ENCODE results near the gene RDH8. TPM values are rescaled to one million over a fixed set of nuclear protein-coding genes. Genes with fewer than 3 reads are reported as not detected.

Gene RDH8
- total RNA-seq, 4 donors from 2014 or later = not detected

GRCh38 chr19:9981406-9982260, 31.6 kb upstream of the RDH8 start:
- H3K4me3 ChIP-seq = no peak overlapping the region
- H3K36me3 ChIP-seq = peaks cover 4 to 69% (median 52%) of the 10 kb centered on the region in 4 donors
- H3K27ac ChIP-seq (replicated peaks in 1 of 4) = no peak overlapping the region
- TF ChIP-seq, protein P1, sequence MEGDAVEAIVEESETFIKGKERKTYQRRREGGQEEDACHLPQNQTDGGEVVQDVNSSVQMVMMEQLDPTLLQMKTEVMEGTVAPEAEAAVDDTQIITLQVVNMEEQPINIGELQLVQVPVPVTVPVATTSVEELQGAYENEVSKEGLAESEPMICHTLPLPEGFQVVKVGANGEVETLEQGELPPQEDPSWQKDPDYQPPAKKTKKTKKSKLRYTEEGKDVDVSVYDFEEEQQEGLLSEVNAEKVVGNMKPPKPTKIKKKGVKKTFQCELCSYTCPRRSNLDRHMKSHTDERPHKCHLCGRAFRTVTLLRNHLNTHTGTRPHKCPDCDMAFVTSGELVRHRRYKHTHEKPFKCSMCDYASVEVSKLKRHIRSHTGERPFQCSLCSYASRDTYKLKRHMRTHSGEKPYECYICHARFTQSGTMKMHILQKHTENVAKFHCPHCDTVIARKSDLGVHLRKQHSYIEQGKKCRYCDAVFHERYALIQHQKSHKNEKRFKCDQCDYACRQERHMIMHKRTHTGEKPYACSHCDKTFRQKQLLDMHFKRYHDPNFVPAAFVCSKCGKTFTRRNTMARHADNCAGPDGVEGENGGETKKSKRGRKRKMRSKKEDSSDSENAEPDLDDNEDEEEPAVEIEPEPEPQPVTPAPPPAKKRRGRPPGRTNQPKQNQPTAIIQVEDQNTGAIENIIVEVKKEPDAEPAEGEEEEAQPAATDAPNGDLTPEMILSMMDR (IDR thresholded peaks at IDR 0.05) = no peak
- no peak for TF ChIP-seq POLR2A (IDR thresholded peaks at IDR 0.05; ENCODE audit: low read depth)
- no peak for TF ChIP-seq EP300 (IDR thresholded peaks at IDR 0.05)
- TF ChIP-seq POLR2AphosphoS5 (IDR thresholded peaks at IDR 0.05) = no peak
- no peak for DNase-seq (ENCODE audit: extremely low spot score)
- 90% methylated on average over 8 of the region's 8 CpGs for WGBS
- H3K27me3 ChIP-seq = no peaks in the 10 kb centered on the region
- intact Hi-C loops (cut with DNase I) = no loop called here
- H3K4me1 ChIP-seq = peaks cover 5 to 6% (median 6%) of the 10 kb centered on the region in 4 donors
- H3K9me3 ChIP-seq = no peaks in the 10 kb centered on the region

DNA sequence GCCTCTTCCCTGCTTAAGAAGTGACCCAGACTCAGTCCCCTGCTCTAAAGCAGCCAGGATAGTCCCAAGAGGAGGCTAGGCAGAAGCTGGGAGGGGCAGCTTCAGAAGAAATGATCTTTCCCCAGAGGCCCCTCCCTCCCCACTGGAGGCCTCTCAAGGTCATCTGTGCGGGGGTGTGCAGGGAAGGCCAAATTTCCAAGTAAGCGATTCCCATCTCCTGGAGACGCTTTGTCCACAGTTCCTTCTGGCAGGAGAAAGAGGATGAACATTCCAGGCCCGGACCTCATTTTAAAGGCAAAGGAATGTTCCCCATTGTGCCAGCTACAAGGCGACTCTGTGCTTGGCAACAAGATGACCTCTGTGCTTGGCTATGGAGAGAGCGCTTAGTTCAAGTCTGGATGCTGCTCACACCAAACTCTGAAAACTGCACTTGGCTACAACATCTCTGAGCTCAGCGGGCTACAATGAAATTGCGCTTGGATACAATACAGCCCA, 26.4 kb upstream of the RDH8 start:
- intact Hi-C loops (cut with DNase I) = no loop called here
- Histone ChIP-seq H3K27ac (replicated peaks in 1 of 4) (peak overlapping the region; percentile 38 to 63 (median 60)), H3K36me3 (peaks cover 5 to 52% (median 20%) of the 10 kb centered on the region in 4 donors)

GRCh38 chr19:9989504-9989903, 23.8 kb upstream of the RDH8 start:
- intact Hi-C loops (cut with DNase I) = no loop called here
- WGBS = 88% methylated on average over 3 of the region's 3 CpGs
- no peak for DNase-seq (ENCODE audit: extremely low spot score)
- Histone ChIP-seq H3K4me3 (no peak overlapping the region), H3K27me3 (peaks cover 0 to 17% (median 0%) of the 10 kb centered on the region in 4 donors), H3K27ac (replicated peaks in 1 of 4) (no peak overlapping the region), H3K9me3 (no peaks in the 10 kb centered on the region), H3K36me3 (peaks cover 5 to 63% (median 31%) of the 10 kb centered on the region in 4 donors), H3K4me1 (peaks cover 11 to 24% (median 18%) of the 10 kb centered on the region in 4 donors)
- TF ChIP-seq, protein P1 (IDR thresholded peaks at IDR 0.05) = no peak
- TF ChIP-seq POLR2AphosphoS5 (IDR thresholded peaks at IDR 0.05) (no peak), EP300 (IDR thresholded peaks at IDR 0.05) (no peak)

More for the DNA sequence above, 26.4 kb upstream of the RDH8 start:
- peaks cover 0 to 5% (median 0%) of the 10 kb centered on the region in 4 donors for H3K27me3 ChIP-seq
- no peak overlapping the region for H3K4me3 ChIP-seq
- DNase-seq (ENCODE audit: extremely low spot score) = no peak
- WGBS = 16% methylated on average over 5 of the region's 8 CpGs
- H3K4me1 ChIP-seq = peaks cover 11 to 24% (median 18%) of the 10 kb centered on the region in 4 donors
- peak; percentile 37 to 49 for TF ChIP-seq POLR2AphosphoS5 (IDR thresholded peaks at IDR 0.05)
- no peak for TF ChIP-seq EP300 (IDR thresholded peaks at IDR 0.05)
- TF ChIP-seq, protein P1 (IDR thresholded peaks at IDR 0.05) = no peak
- TF ChIP-seq POLR2A (IDR thresholded peaks at IDR 0.05; ENCODE audit: low read depth) = no peak
- H3K9me3 ChIP-seq = no peaks in the 10 kb centered on the region

- peaks cover 8 to 66% (median 41%) of the 10 kb centered on the region in 4 donors for H3K36me3 ChIP-seq
- no peak overlapping the region for H3K27ac ChIP-seq (replicated peaks in 1 of 4)
- H3K4me1 ChIP-seq = peaks cover 5 to 18% (median 13%) of the 10 kb centered on the region in 4 donors
- DNase-seq (ENCODE audit: extremely low spot score) = no peak
- WGBS = 73% methylated on average over 11 of the region's 11 CpGs
- intact Hi-C loops (cut with DNase I) = no loop called here
- peaks cover 0 to 30% (median 0%) of the 10 kb centered on the region in 4 donors for H3K27me3 ChIP-seq
- H3K4me3 ChIP-seq = no peak overlapping the region
- H3K9me3 ChIP-seq = no peaks in the 10 kb centered on the region
- no peak for TF ChIP-seq EP300 (IDR thresholded peaks at IDR 0.05)
- no peak for TF ChIP-seq POLR2AphosphoS5 (IDR thresholded peaks at IDR 0.05)
- TF ChIP-seq, protein P1 (IDR thresholded peaks at IDR 0.05) = no peak
- TF ChIP-seq POLR2A (IDR thresholded peaks at IDR 0.05; ENCODE audit: low read depth) = no peak
Observed at GRCh38 chr19:9991425-9992191, 21.7 kb upstream of the RDH8 start.
